CD4-positive, alpha-beta T cell treated with Interleukin-15 for 4 hours (primary cell): ENCODE data around the gene AGAP1.

Experiments used
- DNase-seq: peaks from one replicate; pipeline ENCODE4 v3.0.0-alpha.2; 2020; ENCODE audit warnings: low spot score

Gene AGAP1

GRCh38 chr2:235569837-235570236 lies 76.0 kb downstream of the AGAP1 start:
- no peak for DNase-seq

- DNase-seq, result no peak
Observed at GRCh38 chr2:235570256-235570655, 76.4 kb downstream of the AGAP1 start.

GRCh38 chr2:235570966-235571692 lies 77.3 kb downstream of the AGAP1 start:
- no peak for DNase-seq

DNA sequence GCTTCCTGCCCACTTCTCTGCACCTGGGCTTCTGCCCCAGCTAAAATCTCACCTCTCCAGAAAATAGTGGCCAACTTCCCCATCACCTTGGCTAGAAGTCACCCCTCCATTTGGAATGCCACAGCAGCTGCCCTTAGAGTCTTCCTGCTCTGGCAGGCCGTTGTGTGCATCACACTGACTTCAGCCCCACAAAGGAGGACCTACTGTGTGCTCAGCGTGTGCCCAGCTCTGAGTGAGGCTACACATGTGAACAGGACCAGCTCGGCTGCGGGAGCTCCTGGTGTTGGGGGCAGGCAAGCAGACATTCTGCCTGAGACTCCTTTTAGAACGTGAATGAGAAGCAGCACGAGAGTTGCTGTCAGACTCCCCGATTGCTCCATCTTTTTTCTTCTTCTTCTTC lies 78.7 kb downstream of the AGAP1 start:
- DNase-seq, result no peak

GRCh38 chr2:235573331-235574221 lies 79.7 kb downstream of the AGAP1 start:
- DNase-seq, result no peak

GRCh38 chr2:235575431-235575830 lies 81.6 kb downstream of the AGAP1 start:
- no peak for DNase-seq

GRCh38 chr2:235575904-235576303 lies 82.1 kb downstream of the AGAP1 start:
- no peak for DNase-seq

DNA sequence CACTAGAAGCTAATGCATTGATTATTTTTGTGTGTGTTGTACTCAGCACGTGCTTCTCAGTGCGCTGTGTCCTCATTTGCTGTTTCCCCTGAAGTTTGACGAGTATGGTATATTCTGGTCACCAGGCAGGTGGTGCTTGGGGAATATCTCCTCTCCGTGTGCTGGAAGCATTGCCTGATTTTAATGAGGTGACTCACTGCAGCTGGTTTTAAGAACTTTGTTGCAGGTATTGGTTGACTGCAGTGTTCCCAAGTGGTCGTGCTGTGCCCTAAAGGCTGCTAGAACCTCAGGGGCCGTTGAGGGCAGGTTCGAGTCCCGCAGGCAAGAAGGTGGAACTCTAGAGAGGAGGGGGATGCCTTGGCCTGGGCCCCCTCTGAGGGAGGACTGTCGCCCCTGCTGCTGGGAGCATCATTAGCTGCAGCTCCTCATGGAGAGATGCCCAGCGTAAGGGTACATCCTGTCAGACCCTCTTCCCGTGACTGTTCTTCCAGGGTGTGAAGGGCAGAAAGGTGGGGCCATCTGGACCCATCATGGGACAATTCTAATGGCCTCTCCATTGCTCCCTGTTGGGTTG lies 82.6 kb downstream of the AGAP1 start:
- no peak for DNase-seq

- no peak for DNase-seq
Observed at GRCh38 chr2:235577404-235578330, 83.8 kb downstream of the AGAP1 start.

- no peak for DNase-seq
Observed at GRCh38 chr2:235579128-235579527, 85.3 kb downstream of the AGAP1 start.

- no peak for DNase-seq
Observed at GRCh38 chr2:235580426-235581157, 86.7 kb downstream of the AGAP1 start.

- no peak for DNase-seq
Observed at GRCh38 chr2:235582081-235582686, 88.3 kb downstream of the AGAP1 start.

DNA sequence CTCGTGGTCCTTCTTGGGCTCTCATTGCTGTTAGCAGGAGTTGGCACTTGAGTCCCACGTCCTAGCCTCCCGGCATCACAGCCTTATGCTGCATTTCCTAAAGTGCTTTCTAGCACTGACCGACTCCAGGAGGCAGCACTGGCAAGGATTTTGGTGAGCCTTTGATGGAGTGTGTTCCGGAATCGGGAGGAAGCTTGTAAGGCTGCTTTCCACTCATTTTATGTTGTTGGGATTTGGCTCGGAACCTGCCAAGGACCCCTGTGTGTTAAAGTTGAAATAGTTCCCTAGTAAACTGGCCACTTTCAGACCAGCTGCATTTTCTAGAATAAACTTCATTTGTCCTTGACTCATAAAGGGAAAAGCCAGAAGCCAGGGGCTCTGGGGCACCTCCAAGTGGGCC lies 88.9 kb downstream of the AGAP1 start:
- no peak for DNase-seq

GRCh38 chr2:235583144-235583543 lies 89.3 kb downstream of the AGAP1 start:
- DNase-seq, result no peak

DNA sequence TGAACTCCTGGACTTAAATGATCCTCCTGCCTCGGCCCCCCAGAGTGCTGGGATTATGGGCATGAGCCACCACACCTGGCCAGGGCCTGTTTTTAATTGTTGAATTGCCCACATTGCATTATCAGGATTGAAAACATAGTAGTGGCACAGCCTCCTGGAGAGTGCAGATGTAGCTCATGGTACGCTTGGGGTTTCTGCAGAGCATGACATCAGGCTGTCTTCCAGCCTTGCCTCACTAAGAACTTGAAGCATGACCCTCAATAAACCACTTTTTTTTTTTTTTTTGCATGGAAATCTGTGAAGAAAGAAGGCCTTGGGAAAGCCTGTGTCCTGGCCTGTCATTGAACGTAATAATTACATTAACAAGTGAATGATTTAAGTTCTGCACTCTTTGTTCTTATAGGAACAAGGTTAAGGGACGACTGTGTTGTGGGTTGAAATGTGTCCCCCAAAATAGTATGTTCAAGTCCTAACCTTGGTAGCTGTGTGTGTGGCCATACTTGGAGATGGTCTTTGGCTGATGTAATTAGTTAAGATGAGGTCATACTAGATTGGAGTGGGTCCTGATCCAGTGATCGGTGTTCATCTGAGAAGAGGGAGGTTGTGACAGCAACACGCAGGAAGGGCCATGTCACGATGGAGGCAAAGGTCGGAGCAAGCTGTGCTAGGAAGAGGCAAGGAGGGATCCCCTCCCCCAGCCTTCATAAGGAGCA lies 90.2 kb downstream of the AGAP1 start:
- DNase-seq, result no peak

DNA sequence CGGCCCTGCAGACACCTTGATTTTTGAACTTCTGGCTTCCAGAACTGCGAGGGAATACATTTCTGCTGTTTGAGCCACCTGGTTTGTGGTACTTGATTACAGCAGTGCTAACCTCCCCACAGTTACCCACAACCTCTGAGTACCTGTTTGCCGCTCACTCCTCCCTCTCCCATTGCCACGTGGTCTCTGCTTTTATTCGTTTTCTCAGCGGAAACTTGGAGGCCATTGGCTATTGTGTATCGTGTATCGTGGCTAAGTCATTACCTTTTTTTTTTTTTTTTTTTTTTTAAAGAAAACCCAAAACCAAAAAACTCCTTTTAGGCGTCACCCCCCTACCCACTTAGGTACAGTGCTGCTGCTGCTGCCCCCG lies 90.8 kb downstream of the AGAP1 start:
- DNase-seq, result no peak

- no peak for DNase-seq
Observed at GRCh38 chr2:235587202-235587601, 93.4 kb downstream of the AGAP1 start.

DNA sequence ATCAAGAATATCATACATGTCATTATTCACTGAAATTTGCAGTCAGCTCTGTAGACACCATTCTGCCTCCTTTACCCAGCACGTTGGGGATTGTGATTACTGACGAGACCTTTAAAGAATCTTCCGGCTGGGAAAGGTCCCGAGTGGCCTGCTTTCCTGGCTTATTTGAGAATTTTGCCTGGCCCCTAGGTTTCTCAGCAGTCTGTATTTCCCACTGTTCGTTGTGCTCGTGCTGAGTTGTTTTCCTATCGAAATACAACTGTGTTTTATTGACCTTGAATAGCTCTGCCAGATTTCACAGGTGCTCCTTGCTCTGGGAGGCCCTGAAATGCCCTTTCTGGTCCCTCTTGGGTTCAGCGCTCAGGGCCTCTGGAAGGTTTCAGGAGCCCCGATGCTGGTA lies 94.9 kb downstream of the AGAP1 start:
- DNase-seq, result no peak

- no peak for DNase-seq
Observed at GRCh38 chr2:235591231-235591730, 97.4 kb downstream of the AGAP1 start.

DNA sequence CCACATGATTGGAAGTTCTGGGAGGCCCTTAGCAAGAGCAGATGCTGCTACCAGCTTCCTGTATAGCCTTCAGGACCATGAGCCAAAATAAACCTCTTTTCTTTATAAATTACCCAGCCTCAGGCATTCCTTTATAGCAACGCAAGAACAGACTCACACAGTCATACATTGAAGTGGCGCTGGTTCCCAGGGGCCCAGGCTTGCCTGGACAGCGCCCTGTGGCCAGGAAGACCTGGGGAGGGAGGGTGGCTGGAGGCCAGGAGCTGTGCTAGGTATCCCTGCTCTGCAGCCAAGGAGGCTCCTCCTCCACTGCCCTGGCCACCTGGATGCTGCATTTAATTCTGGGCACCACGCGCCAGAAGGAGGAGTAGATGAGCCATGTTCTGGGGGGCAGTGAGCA lies 98.1 kb downstream of the AGAP1 start:
- no peak for DNase-seq
